ENCODE measurements around the gene ITLN2.
"Not testable (repeated sequence)": the region's sequence is repeated elsewhere in the genome, so short reads cannot be mapped to it uniquely, and the experiment has no call there.

ITLN2 gene

GRCh38 chr1:160910170-160910750, 44.3 kb downstream of the ITLN2 start:
- in situ Hi-C loops (cut with MboI; ENCODE audit: low sequenced_read_pairs): no loop called here

GRCh38 chr1:160907976-160908375, 46.6 kb downstream of the ITLN2 start:
- in situ Hi-C loops (cut with MboI; ENCODE audit: low sequenced_read_pairs): no loop called here

GRCh38 chr1:160905617-160905989, 49.0 kb downstream of the ITLN2 start:
- in situ Hi-C loops (cut with MboI; ENCODE audit: low sequenced_read_pairs): no loop called here

GRCh38 chr1:160904783-160905616, 49.6 kb downstream of the ITLN2 start:
- in situ Hi-C loops (cut with MboI; ENCODE audit: low sequenced_read_pairs): no loop called here

GRCh38 chr1:160902251-160902650, 52.4 kb downstream of the ITLN2 start:
- in situ Hi-C loops (cut with MboI; ENCODE audit: low sequenced_read_pairs): not testable (repeated sequence)

- in situ Hi-C loops (cut with MboI; ENCODE audit: low sequenced_read_pairs): no loop called here
These were observed 52.8 kb downstream of the ITLN2 start for GRCh38 chr1:160901768-160902167.

GRCh38 chr1:160900683-160901082, 53.9 kb downstream of the ITLN2 start:
- in situ Hi-C loops (cut with MboI; ENCODE audit: low sequenced_read_pairs): not testable (repeated sequence)

Data from hTERT RPE-1 (cell line).